ENCODE measurements around the gene NSMCE1. TPM values are rescaled to one million over a fixed set of nuclear protein-coding genes. Genes with fewer than 3 reads are reported as not detected.

NSMCE1 gene
- polyA plus RNA-seq, 1 donor: 61.5 TPM

- Histone ChIP-seq H3K27ac (ENCODE audit: low read length) (peak within 1 kb of the TSS; percentile 72), H3K9me3 (ENCODE audit: control insufficient read depth, low read depth, low read length) (no peaks in the 10 kb centered on the region), H3K36me3 (ENCODE audit: control insufficient read depth, insufficient read depth, low read length) (peaks cover 3% of the 10 kb centered on the region), H3K27me3 (ENCODE audit: control insufficient read depth, insufficient read depth, low read length) (no peaks in the 10 kb centered on the region), H3K4me3 (ENCODE audit: low read length) (peak within 1 kb of the TSS; percentile 77), H3K4me1 (ENCODE audit: control insufficient read depth, insufficient read depth, low read length) (peaks cover 42% of the 10 kb centered on the region)
- peak; percentile 73 to 88 for DNase-seq
- WGBS (ENCODE audit: insufficient coverage, low lambda C conversion rate): no CpG with 5 or more reads among the region's 85 CpGs
These were observed 45.0 kb upstream of the NSMCE1 start, which contains the start of gene IL4R for GRCh38 chr16:27313422-27314160. Gene IL4R, plus strand, starts transcription at chr16:27313974. Its CDS starts 26,230 bp downstream, at chr16:27340204.

GRCh38 chr16:27312580-27313421 is 44.2 kb upstream of the NSMCE1 start:
- DNase-seq: no peak
- WGBS (ENCODE audit: insufficient coverage, low lambda C conversion rate): 90% methylated on average over 2 of the region's 11 CpGs
- peaks cover 3% of the 10 kb centered on the region for H3K36me3 ChIP-seq (ENCODE audit: control insufficient read depth, insufficient read depth, low read length)
- H3K9me3 ChIP-seq (ENCODE audit: control insufficient read depth, low read depth, low read length): no peaks in the 10 kb centered on the region
- H3K27ac ChIP-seq (ENCODE audit: low read length): peak overlapping the region; percentile 72
- peaks cover 35% of the 10 kb centered on the region for H3K4me1 ChIP-seq (ENCODE audit: control insufficient read depth, insufficient read depth, low read length)
- H3K4me3 ChIP-seq (ENCODE audit: low read length): peak overlapping the region; percentile 65
- no peaks in the 10 kb centered on the region for H3K27me3 ChIP-seq (ENCODE audit: control insufficient read depth, insufficient read depth, low read length)

DNA sequence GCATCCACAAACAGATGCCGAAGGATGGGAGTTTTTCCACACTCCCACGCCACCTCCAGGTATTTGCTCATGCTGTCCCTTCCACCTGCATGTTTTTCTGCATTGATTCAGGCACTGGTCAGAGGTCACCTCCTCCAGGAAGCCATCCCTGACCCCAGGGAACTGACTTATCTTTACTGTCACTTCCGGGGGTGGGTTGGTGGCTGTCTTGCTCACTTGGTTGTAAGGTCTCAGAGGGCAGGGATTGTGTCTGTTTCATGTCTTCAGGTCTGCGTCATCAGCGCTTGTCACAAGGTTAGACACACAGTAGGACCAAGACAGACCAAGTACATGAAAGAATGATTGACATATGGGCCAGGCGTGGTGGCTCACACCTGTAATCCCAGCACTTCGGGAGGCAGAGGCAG is 43.3 kb upstream of the NSMCE1 start:
- H3K9me3 ChIP-seq (ENCODE audit: control insufficient read depth, low read depth, low read length): no peaks in the 10 kb centered on the region
- DNase-seq: no peak
- no peak overlapping the region for H3K4me3 ChIP-seq (ENCODE audit: low read length)
- no peaks in the 10 kb centered on the region for H3K36me3 ChIP-seq (ENCODE audit: control insufficient read depth, insufficient read depth, low read length)
- no peaks in the 10 kb centered on the region for H3K27me3 ChIP-seq (ENCODE audit: control insufficient read depth, insufficient read depth, low read length)
- H3K27ac ChIP-seq (ENCODE audit: low read length): no peak overlapping the region
- no CpG with 5 or more reads among the region's 7 CpGs for WGBS (ENCODE audit: insufficient coverage, low lambda C conversion rate)
- peaks cover 32% of the 10 kb centered on the region for H3K4me1 ChIP-seq (ENCODE audit: control insufficient read depth, insufficient read depth, low read length)

- H3K4me1 ChIP-seq (ENCODE audit: control insufficient read depth, insufficient read depth, low read length): peaks cover 32% of the 10 kb centered on the region
- no peak overlapping the region for H3K4me3 ChIP-seq (ENCODE audit: low read length)
- H3K9me3 ChIP-seq (ENCODE audit: control insufficient read depth, low read depth, low read length): no peaks in the 10 kb centered on the region
- DNase-seq: no peak
- H3K36me3 ChIP-seq (ENCODE audit: control insufficient read depth, insufficient read depth, low read length): no peaks in the 10 kb centered on the region
- WGBS (ENCODE audit: insufficient coverage, low lambda C conversion rate): no CpG with 5 or more reads among the region's 8 CpGs
- H3K27ac ChIP-seq (ENCODE audit: low read length): no peak overlapping the region
- no peaks in the 10 kb centered on the region for H3K27me3 ChIP-seq (ENCODE audit: control insufficient read depth, insufficient read depth, low read length)
These were observed 42.9 kb upstream of the NSMCE1 start for GRCh38 chr16:27311448-27311830.

DNA sequence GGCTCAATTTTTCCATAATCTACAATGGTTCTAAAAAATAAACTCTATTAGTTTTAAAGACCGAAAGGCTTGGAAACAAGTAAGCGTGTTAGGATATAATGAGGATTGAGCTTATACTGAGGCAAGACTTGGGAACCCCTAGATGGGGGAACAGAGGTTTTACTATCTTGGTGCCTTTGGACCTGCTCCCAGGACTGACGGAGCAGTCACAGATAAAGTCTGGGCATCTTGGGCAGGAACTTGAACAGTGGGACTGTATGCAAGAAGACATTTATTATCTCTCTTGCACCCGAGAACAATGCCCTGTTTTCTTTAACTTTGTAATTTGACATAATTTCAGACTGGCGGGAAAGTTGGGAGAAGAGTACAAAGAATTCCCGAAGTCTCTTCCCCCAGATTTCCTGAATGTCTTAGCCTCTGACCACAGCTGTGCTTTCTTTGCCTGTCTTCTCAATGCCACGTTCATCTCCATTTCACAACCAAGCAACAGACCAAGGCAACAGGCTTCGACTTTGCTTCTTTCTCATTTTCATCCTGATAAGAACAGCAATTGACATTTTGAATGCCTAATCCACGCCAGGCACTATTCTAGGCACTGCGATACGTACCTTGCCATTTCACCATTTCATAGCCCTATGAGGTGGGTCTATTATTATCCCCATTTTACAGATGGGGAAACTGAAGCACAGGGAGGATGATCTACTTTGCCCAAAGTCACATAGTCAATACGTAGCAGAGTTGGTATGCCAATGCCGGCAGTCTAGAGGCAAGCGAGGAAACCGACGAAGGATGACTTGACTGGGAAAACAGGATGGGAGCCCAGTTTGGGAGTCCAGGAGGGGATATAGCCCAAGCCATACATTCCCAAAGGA is 42.2 kb upstream of the NSMCE1 start:
- Histone ChIP-seq H3K27ac (ENCODE audit: low read length) (no peak overlapping the region), H3K9me3 (ENCODE audit: control insufficient read depth, low read depth, low read length) (no peaks in the 10 kb centered on the region), H3K36me3 (ENCODE audit: control insufficient read depth, insufficient read depth, low read length) (no peaks in the 10 kb centered on the region), H3K4me1 (ENCODE audit: control insufficient read depth, insufficient read depth, low read length) (peaks cover 29% of the 10 kb centered on the region), H3K4me3 (ENCODE audit: low read length) (no peak overlapping the region), H3K27me3 (ENCODE audit: control insufficient read depth, insufficient read depth, low read length) (no peaks in the 10 kb centered on the region)
- DNase-seq: peak; percentile 35 to 48
- WGBS (ENCODE audit: insufficient coverage, low lambda C conversion rate): 69% methylated on average over 6 of the region's 16 CpGs

- no peaks in the 10 kb centered on the region for H3K27me3 ChIP-seq (ENCODE audit: control insufficient read depth, insufficient read depth, low read length)
- H3K36me3 ChIP-seq (ENCODE audit: control insufficient read depth, insufficient read depth, low read length): no peaks in the 10 kb centered on the region
- 100% methylated on average over 1 of the region's 1 CpG for WGBS (ENCODE audit: insufficient coverage, low lambda C conversion rate)
- DNase-seq: no peak
- no peak overlapping the region for H3K27ac ChIP-seq (ENCODE audit: low read length)
- H3K4me3 ChIP-seq (ENCODE audit: low read length): no peak overlapping the region
- peaks cover 18% of the 10 kb centered on the region for H3K4me1 ChIP-seq (ENCODE audit: control insufficient read depth, insufficient read depth, low read length)
- no peaks in the 10 kb centered on the region for H3K9me3 ChIP-seq (ENCODE audit: control insufficient read depth, low read depth, low read length)
These were observed 40.2 kb upstream of the NSMCE1 start for GRCh38 chr16:27308792-27309191.

- Histone ChIP-seq H3K4me1 (ENCODE audit: control insufficient read depth, insufficient read depth, low read length) (no peaks in the 10 kb centered on the region), H3K9me3 (ENCODE audit: control insufficient read depth, low read depth, low read length) (no peaks in the 10 kb centered on the region), H3K27ac (ENCODE audit: low read length) (no peak overlapping the region), H3K27me3 (ENCODE audit: control insufficient read depth, insufficient read depth, low read length) (no peaks in the 10 kb centered on the region), H3K36me3 (ENCODE audit: control insufficient read depth, insufficient read depth, low read length) (no peaks in the 10 kb centered on the region), H3K4me3 (ENCODE audit: low read length) (no peak overlapping the region)
- 100% methylated on average over 3 of the region's 9 CpGs for WGBS (ENCODE audit: insufficient coverage, low lambda C conversion rate)
- DNase-seq: no peak
These were observed 37.4 kb upstream of the NSMCE1 start for GRCh38 chr16:27305839-27306442.

GRCh38 chr16:27304881-27305745 is 36.5 kb upstream of the NSMCE1 start:
- Histone ChIP-seq H3K36me3 (ENCODE audit: control insufficient read depth, insufficient read depth, low read length) (no peaks in the 10 kb centered on the region), H3K9me3 (ENCODE audit: control insufficient read depth, low read depth, low read length) (no peaks in the 10 kb centered on the region), H3K4me1 (ENCODE audit: control insufficient read depth, insufficient read depth, low read length) (no peaks in the 10 kb centered on the region), H3K4me3 (ENCODE audit: low read length) (no peak overlapping the region), H3K27ac (ENCODE audit: low read length) (no peak overlapping the region), H3K27me3 (ENCODE audit: control insufficient read depth, insufficient read depth, low read length) (no peaks in the 10 kb centered on the region)
- no peak for DNase-seq
- 75% methylated on average over 1 of the region's 5 CpGs for WGBS (ENCODE audit: insufficient coverage, low lambda C conversion rate)

DNA sequence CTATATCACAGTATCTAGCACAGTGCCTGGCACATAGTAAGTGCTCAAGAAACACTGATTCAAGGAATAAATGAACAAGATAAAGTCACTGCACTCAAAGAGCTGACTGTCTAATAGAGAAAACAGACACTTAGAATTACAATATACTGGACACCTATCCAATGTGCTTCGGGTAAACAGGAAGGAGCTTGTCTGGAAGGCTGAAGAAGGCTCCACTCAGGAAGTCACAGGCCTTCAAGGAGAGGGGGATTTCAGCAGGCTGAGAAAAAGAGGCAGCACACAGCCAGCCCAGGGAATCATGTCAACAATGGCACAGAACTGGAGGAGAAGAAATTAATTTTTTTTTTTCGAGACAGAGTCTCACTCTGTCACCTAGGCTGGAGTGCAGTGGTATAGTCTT is 35.5 kb upstream of the NSMCE1 start:
- no peak overlapping the region for H3K27ac ChIP-seq (ENCODE audit: low read length)
- no peak for DNase-seq
- no CpG with 5 or more reads among the region's 2 CpGs for WGBS (ENCODE audit: insufficient coverage, low lambda C conversion rate)
- H3K36me3 ChIP-seq (ENCODE audit: control insufficient read depth, insufficient read depth, low read length): no peaks in the 10 kb centered on the region
- no peak overlapping the region for H3K4me3 ChIP-seq (ENCODE audit: low read length)
- no peaks in the 10 kb centered on the region for H3K4me1 ChIP-seq (ENCODE audit: control insufficient read depth, insufficient read depth, low read length)
- no peaks in the 10 kb centered on the region for H3K9me3 ChIP-seq (ENCODE audit: control insufficient read depth, low read depth, low read length)
- H3K27me3 ChIP-seq (ENCODE audit: control insufficient read depth, insufficient read depth, low read length): no peaks in the 10 kb centered on the region
